Activated CD8-positive, alpha-beta memory T cell treated with anti-CD3 and anti-CD28 coated beads, Interleukin-2, amount 50 U/mL, for 24 hours (primary cell): ENCODE measurements around the gene S100A14.
A peak's percentile ranks its signal among the peaks of the same experiment; 100 is the strongest.

ENCODE experiments used
- DNase-seq: peaks from one replicate; pipeline ENCODE4 v3.0.0-alpha.2; 2020; ENCODE audit errors: extremely low read depth

Gene S100A14

DNA sequence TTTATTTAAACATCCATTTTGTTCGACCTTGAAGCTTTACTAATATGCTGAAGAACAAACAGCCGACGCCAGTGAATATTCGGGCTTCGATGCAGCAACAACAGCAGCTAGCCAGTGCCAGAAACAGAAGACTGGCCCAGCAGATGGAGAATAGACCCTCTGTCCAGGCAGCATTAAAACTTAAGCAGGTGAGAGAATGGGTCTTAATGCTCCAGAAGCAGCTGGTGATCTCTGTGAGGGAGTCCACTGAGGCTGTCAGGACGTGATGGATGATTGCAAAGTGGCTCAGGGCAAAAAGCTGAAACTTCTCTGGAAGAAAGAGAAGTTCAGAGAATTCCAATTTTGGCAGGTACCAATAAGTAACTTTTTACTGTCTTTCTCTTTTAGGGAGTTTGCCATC lies 22.1 kb upstream of the S100A14 start:
- DNase-seq, result no peak

DNA sequence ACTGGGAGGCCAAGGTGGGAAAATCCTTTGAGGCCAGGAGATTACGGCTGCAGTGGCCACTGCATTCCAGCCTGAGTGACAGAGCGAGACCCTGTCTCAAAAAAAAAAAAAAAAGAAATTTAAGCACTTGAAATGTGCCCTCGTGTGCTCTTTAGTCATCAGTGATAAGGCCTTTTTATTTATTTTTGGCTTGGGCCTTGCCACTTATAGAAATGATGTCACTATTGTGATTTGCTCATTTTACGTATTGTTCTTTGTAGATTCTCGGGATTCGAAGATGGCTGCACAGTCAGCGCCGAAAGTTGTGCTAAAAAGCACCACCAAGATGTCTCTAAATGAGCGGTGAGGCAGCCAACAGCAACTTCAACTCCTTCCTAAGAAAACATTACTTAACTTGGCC lies 20.2 kb upstream of the S100A14 start:
- no peak for DNase-seq

DNA sequence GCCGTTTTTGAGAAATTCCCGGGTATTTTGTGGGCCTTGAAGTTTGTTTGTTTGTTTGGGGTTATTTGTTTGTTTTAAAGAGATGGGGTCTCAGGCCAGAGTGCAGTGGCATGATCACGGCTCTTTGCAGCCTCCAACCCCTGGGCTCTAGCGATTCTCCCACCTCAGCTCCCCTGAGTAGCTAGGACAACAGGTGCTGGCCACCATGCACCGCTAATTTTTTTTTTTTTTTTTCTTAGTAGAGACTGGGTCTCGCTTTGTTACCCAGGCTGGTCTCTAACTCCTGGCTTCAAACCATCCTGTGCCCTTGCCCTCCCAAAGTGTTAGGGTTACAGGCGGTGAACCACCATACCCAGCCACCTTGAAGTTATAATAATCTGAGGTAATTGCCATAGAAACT lies 19.7 kb upstream of the S100A14 start:
- no peak for DNase-seq

DNA sequence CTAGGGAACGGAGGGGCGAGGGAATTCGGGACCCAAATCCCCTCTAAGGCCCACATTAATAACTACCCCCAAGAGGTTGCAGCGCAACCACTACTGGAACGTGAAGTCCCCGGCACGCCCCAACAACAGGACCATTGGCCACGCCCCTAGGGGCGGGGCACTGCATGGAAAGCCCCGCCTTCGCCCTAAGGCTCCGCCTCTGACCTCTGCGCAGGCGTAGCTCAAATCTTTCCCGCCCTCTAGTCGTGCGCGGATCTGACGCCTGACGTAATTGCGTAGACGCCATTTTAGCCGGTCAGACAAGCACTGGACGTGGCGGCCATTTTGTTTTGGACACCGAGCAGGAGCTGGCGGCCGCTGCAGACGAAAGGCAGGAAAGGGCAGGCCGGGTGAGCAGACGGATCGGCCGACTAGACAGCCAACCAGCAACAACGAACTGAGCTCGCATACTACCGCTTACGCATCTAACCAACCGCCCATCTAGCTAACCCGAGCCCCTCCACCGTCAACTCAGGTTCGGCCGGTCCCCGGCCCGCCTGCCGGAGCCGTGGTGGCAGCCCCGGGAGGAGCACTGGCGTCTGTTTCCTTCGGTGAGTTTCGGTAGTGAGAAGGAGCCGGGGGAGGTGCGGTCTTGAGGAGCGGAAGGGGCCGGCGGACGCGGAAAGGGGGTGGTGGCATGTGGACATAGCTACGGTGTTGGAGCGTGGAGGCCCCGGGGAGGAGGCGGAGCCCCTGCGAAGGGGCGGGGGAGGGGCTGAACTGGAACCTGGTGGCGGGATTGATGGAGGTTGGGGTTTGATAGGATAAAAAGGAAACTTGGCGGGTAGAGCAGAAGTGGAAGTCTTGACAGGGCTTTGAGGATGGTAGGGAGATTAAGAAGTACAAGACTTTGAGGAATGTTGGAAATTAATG lies 17.9 kb upstream of the S100A14 start, which contains the start of gene CHTOP:
CHTOP (plus strand) TSS at position 313 of the 912 bp plus-strand sequence. CDS start 2,523 bp downstream, outside the sequence.
- DNase-seq, result peak; percentile 93

DNA sequence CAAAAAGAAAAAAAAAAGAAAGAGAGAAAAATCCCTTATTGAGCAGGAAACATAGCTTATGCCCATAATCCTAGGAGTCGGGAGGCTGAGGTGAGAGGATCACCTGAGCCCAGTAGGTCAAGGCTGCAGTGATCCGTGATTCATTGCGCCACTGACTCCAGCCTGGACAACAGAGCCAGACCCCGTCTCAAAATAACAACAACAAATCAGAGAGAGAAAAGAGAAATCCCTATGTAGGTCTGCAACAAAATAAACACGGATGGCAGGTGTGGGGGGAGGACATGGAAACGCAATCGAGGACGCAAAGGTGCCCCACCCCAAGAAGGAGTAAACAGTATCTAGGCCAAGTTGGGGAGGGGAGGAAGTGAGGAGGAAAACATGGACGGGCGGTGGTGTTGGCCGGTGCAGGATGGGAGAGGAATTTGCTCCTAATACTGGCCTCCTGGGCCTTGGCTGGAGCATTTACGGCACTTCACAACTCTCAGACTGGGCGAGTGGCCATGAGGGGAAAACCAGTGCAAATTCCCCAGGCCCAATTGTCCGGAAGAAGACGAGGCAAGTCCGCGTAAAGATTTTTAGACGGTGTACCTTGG lies 17.1 kb upstream of the S100A14 start:
- DNase-seq, result no peak

DNA sequence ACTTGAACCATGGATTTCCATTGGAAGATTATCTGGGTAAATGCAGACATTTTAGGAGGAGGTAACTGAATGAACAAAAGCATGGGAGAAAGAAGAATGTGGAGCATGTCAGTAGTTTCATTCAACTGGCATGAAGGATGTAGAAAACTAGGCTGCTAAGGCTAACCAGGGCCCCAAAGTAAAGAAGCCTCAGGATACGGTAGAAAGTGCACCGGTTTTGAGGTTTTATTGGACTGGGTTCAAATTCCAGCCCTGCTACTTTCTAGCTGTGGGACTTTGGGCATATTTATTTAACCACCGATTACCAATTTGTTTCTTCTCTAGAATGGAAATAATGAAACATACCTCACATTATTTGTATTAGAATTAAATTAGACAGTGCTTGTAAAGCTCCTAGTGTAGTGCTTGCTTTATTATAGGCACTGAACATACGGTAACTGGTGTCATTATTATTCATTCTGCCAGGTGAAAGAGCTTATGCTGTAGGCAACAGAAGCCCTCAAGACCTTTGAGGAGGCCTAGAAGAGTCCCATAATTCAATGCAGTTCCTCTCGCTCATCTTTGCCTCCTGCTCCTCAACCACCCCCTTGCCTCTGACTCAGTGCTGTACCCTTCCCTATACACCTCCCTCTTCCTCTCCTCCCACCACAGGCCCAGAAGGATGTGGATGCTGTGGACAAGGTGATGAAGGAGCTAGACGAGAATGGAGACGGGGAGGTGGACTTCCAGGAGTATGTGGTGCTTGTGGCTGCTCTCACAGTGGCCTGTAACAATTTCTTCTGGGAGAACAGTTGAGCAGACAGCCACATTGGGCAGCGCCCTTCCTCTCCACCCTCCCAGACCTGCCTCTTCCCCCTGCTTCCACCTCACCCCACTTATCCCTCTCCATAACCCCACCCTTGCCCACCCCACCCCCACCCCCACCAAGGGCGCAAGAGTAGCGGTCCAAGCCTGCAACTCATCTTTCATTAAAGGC lies 15.2 kb upstream of the S100A14 start:
- DNase-seq, result no peak

DNA sequence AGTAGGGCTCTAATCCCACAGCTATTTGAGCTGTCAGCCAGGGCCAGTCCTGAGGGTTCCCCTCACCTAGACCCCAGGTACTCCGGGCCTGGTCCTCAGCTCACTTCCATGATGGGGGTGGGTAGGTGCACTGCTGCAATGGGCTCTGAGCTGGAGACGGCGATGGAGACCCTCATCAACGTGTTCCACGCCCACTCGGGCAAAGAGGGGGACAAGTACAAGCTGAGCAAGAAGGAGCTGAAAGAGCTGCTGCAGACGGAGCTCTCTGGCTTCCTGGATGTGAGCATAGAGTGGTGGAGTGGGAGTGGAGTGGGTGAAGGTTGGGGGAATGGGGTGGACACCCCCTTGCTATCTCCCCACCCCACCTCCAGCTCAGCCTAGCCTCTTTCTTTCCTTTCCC lies 14.3 kb upstream of the S100A14 start:
- DNase-seq, result no peak

DNA sequence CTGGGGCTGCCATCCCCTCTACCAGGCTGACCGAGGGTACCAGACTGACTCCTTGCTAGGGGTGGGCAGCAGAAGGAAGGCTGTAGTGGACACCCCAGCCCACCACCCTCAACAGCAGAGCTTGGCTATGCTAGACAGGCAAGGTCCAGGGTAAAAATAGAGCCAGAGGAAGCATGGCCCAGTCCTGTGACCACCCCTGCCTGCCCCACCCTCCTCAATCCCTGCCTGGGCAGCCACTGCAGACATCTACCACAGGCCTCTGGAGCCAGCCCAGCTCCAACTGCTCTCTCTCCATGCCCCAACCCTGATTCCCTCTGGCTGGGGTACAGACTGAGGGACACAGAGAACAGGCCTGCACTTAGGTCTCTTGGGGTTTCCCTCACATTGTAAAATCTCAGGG lies 13.8 kb upstream of the S100A14 start:
- DNase-seq, result no peak

DNA sequence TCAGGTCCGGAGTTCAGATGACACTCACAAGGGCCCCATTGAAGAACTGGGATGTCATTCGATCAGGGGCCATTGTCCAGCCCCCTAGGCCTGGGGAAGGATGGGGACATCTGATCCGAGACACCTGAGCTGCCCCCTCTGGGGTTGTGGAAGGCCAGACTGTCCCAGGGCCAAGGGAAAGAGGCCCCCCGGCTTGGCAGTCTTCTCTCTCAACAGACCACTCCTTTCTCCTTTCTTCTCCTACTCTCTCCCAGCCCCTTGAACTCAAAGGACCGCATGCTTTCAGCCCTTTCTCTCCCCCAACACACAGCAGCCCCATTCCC lies 13.2 kb upstream of the S100A14 start:
- DNase-seq, result no peak

DNA sequence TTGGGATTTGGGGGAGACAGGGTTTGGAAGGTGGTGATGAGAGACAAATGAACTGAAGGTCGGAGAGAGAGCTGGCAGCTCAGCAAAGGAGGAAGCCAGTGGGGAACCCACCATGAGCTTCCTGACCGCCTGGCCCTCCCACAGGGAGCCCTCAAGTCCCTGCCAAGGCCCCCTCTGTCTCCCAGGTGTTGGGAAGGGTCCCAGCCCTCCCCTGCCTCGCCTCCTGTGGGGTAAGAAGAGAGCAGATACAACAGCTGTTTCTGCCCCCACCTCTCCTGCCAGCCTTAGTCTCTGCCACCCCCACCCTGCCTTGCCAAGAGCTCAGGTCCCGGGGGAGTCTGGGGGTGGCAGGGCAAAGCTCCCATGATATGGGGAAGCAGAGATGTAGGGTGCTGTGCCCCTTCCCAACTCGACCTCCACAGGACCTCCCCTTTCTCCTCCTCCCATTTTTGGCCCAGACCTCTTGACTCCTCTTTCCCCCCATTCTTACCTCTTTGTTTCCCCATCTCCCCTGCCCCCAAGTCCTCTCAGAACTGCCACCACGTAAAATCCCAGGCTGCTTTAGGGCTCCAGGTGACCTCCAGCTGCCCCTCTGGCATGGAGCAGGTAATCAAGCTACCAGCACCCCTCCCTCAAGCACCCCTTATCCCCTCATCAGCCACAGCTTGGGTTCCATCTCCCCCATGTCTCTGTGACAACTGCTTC lies 12.7 kb upstream of the S100A14 start:
- DNase-seq, result no peak

DNA sequence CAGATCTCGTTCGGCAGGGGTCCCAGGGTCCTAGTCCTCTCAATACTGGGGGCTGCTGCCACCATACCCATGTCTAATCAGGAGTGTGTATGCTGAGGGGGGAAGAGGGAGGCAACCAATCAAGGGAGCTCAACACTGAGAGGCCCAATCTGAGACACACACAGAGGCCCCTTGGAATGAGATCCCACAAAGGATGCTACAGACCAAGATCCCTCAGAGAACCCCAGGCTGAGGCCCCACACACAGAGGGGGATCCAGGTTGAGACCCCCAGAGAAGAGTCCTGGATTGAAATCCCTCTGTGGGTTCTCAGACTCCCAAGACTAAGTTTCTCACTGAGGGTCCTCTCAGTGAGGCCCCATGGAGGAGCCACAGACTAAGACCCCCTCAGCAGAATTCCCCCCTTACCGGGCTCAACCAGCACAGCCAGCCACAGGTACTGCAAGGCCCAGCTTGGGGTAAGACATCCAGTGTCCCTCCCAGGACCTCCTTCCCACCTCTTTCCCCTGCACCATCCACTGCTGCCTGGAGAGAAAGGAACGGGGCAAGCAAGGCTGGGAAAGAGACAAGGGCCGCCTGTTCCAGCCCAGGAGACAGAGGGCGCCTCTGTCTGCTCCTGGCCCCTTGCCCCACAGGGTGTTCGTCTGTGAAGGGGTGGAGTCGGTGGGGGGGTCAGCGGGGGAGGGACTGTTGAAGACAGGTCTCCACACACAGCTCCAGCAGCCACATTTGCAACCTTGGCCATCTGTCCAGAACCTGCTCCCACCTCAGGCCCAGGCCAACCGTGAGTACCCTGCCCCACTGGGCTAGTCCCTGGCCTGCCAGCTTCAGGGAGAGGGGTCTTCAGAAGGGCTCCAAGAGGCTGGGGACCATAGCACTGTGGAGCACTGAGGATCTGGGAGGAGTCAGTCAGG lies 11.8 kb upstream of the S100A14 start, which contains the start of gene S100A1:
S100A1 (plus strand) TSS at position 720 of the 912 bp plus-strand sequence. CDS start 2,088 bp downstream, outside the sequence.
- DNase-seq, result no peak

DNA sequence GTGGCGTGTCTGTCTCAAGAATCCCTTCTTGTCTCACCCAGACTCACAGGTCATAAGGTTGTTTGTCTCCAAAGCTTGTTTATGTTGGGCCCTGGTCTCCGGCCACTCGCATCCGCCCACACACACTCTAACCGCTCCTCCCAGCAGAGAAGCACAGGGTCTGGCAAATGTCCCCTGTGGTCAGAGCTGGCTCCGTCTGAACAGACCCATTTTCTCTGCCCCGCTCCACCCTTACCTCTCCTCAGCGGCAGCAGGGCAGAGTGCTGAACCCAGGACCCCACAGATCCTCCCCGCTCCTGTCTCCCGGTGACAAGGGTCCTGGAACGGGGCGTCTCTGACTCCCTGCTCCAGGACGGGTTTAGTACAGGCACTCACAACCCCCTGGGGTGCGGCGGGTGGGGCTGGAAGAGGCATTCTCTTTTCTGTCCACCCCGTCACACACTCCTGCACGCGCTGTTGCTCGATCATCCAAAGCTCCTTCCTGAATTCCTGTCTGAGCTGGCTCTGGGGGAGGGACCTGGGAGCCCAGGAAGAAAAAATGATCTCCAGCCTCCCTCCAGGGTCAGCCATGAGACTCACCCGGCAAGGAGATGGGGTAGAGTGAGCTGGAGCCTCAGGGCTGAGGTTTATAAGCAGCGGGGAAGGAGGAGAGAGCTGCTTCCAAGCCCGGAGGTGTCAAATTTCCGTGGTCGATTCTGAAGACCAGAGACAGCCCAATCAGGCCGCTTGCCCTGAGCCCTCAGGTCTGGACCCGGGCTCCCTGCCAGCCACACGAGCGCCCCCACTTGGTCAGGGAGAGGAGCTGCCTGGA lies 11.0 kb upstream of the S100A14 start, which contains the start of gene S100A13:
S100A13 (minus strand) TSS at position 602 of the 811 bp plus-strand sequence. CDS start 1,033 bp downstream, outside the sequence.
- DNase-seq, result no peak

DNA sequence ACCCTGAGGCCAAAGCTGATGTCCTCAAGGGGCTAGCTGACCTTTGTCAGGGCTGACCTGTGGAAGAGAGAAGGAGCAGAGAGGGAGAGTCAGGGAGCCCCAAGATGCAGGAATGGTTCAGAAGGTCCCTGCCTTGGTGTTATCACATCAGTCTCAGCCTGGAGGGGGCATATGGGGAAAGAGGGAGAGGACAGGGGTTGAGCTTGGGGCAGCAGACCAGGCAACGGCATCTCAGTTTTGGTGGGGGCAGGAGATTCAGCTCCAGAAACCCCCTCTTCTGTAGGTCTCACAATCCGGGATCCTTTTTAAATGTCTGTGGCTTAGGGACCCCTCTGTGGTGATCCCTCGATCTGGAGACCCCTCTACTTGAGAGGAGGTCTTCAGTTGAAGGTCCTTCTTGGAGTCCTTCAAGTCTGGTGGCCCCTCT lies 10.4 kb upstream of the S100A14 start:
- DNase-seq, result no peak

DNA sequence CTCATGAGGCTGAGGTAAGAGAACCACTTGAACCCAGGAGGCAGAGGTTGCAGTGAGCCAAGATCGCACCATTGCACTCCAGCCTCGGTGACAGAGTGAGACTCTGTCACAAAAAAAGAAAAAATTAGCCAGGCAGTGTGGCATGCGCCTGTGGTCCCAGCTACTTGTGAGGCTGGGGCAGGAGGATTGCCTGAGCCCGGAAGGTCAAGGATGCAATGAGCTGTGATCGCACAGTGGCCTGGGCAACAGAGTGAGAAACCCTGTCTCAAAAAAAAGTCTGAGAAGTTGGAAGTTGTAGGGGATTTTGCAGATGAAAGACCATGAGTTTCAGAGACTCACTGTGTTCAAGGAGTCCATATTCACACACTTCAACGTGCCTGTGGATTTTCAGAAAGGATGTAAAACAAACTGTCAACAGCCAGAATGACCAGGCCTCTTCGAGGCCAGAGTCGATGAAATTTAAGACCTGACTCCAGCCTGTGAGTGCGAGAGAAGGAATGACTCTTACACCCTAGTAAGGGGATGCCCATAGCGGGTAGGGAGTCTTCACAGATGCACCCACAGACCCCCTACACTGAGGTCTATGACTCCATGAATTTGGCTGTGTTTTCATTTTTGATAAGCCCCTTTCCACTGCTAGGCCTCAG lies 9.0 kb upstream of the S100A14 start:
- DNase-seq, result no peak

DNA sequence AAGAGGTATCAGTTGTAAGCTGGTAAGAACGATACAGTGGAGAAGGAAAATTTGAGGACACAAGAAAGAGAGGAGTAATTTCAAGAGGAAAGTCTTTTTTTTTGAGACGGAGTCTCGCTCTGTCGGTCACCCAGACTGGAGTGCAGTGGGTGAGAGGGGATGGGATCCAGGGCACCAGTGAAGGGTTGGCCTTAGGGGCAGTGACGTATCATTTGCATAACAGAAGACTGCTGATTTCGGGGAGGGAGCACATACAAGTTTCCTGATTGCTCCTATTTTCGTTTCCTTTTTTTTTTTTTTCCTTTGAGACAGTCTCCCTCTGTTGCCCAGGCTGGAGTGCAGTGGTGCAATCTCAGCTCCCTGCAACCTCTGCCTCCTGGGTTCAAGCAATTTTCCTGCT lies 7.0 kb upstream of the S100A14 start:
- no peak for DNase-seq

DNA sequence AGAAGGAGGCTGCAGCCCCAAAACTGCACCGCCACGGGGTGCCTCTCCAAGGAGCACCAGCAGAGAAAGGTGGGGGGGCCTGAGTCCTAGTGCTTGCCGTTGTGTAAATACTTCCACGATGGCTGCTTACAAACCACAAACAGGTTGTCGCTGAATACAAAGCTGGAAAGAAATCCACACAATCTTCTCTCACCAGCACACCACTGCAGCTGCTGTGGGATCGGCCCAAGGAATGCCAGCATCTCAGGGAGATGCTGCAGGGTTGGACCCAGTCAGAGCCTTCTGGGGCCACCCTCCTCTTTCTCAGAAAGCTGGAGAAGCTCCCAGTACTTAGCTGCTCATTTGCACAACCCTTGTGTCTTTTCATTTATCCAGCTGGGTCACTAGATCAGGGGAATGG lies 3.0 kb upstream of the S100A14 start:
- DNase-seq, result no peak

DNA sequence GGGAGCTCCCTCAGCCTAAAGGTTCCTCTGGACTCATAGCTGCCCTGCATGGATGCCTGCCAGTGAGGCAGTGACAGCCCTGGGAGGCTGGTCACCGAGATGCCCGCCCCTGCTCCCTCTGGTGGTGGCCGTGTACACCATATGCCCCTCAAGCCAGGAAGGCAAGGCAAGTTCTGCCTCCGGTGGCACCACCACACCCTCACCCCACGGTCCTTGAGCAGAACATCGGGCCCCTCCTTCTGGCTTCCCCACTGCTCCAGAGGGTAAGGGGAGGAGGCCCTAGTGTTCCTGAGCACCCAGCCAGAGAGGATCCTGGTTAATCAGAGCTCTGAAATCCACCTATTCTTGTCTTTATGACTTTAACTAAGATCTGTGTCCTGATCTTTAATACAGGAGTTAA lies 1.5 kb upstream of the S100A14 start:
- DNase-seq, result no peak

DNA sequence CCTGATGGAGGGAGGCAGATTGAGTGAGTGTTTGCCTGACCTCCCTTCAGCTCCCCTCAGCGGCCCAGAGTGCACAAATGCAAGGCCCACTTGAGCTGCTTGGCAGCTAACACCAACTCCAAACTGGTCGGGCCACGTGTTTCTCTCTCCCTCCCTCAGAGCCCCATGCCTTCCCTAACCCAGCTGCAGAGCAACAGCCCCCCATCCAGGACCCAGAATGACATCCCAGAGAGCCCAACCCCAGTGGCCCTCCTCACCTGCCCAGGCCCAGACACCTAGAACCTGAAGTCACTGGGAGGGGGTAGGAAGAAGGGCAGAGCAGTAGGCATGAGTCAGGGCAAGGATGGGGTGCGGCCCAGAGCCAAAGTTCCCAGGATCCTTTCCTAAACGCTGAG lies 789 bp upstream of the S100A14 start:
- DNase-seq, result no peak

DNA sequence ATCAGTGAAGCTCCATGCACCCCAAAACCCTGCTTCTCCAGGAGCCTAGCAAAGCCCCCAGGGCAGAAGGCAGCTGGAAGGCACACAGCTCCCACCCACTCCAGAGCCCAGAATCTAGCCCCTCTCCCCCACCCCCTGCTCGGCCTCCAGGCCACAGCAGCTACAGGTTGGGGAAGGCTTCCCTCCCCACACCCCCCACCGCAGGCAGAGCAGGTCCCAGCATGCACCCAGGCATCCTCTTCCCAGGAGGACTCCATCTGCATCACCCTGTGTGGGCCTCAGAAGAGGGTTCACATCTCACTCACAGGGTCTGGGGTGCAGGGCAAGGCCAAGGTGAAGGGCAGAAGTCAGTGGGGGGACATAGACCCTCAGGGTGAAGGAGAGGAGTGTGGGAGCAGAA lies 719 bp downstream of the S100A14 start:
- DNase-seq, result no peak
